ENCODE data around the gene CACNA1E. TPM values are rescaled to one million over a fixed set of nuclear protein-coding genes. Genes with fewer than 3 reads are reported as not detected.

Gene CACNA1E
- total RNA-seq, 1 experiment from 2014 or later, result 0.46 TPM

DNA sequence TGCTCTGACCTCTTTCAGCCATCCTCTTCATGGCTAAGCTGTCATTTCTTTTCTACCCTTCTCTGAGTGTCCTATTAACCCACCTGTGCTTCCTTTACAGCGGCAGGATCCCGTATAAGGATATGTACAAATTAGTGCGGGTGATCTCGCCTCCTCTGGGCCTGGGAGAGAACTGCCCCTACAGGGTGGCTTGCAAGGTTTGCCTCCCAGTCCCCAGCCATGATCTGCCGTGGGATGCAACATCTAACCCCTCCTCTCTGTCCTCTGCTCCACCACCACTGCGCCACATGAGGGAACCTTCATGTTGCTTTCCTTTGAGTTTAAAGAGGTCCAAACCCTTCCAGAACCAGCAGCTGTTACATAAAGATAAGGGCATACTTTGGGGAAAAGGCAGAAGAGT is 296.0 kb downstream of the CACNA1E start:
- Histone ChIP-seq H3K23ac (ENCODE audit: insufficient read length, low read depth, low read length) (no peak overlapping the region), H4K8ac (replicated peaks; ENCODE audit: insufficient read length, low read depth, low read length) (no peak overlapping the region), H3K4ac (ENCODE audit: low read depth, low read length) (no peak overlapping the region), H2BK15ac (ENCODE audit: low read depth, low read length) (no peak overlapping the region), H3K4me2 (ENCODE audit: insufficient read depth, insufficient read length, low read length) (no peak overlapping the region), H3K14ac (ENCODE audit: insufficient read depth, low read length) (no peak overlapping the region), H3K27me3 (ENCODE audit: insufficient read depth, low read length) (no peaks in the 10 kb centered on the region), H3K79me1 (ENCODE audit: insufficient read depth, low read depth, low read length, poor library complexity, severe bottlenecking) (no peaks in the 10 kb centered on the region), H3K79me2 (ENCODE audit: insufficient read depth, low read length) (no peaks in the 10 kb centered on the region), H3T11ph (ENCODE audit: low read length) (no peak overlapping the region), H4K91ac (ENCODE audit: insufficient read length, low read depth, low read length) (no peak overlapping the region), H4K5ac (ENCODE audit: insufficient read length, low read depth, low read length) (no peak overlapping the region), H3K18ac (ENCODE audit: insufficient read length, low read depth, low read length) (no peak overlapping the region), H2BK120ac (ENCODE audit: low read depth, low read length, poor library complexity, severe bottlenecking) (no peak overlapping the region), H4K20me1 (ENCODE audit: control insufficient read depth, insufficient read depth, insufficient read length) (no peaks in the 10 kb centered on the region), H2BK5ac (ENCODE audit: insufficient read length, low read length) (no peak overlapping the region), H3K9ac (ENCODE audit: extremely low read depth, insufficient read length, low read length) (no peak overlapping the region), H3K27ac (ENCODE audit: insufficient read length, low read depth, low read length) (no peak overlapping the region), H3K56ac (ENCODE audit: insufficient read length, low read depth, low read length) (no peak overlapping the region), H3K23me2 (ENCODE audit: insufficient read length, low read depth, low read length, poor library complexity, severe bottlenecking) (no peaks in the 10 kb centered on the region), H3K9me3 (ENCODE audit: control insufficient read depth, low read depth, low read length) (no peaks in the 10 kb centered on the region), H2BK20ac (ENCODE audit: low read depth, low read length, poor library complexity, severe bottlenecking) (no peak overlapping the region), H2AFZ (ENCODE audit: low read length) (no peak overlapping the region), H2AK5ac (ENCODE audit: insufficient read length, low read length) (no peak overlapping the region), H3K4me1 (ENCODE audit: insufficient read depth, low read length) (peaks cover 3% of the 10 kb centered on the region; the same call in 1 of the 2 replicates), H2BK12ac (ENCODE audit: insufficient read length, low read depth, low read length) (no peak overlapping the region)
- Mint-ChIP-seq H3K4me3 (no peak overlapping the region), H3K9me3 (no peaks in the 10 kb centered on the region), H3K27me3 (ENCODE audit: low read depth) (peaks cover 1% of the 10 kb centered on the region; the same call in 1 of the 2 replicates), H3K4me1 (peaks cover 15 to 16% of the 10 kb centered on the region in 2 experiments), H3K36me3 (ENCODE audit: insufficient read depth in 1 of 3, low read depth in 3 of 3) (no peaks in the 10 kb centered on the region; a peak in 1 of 7 replicates), H3K27ac (peak overlapping the region in 1 of 3 experiments; percentile 79; a peak in 2 of 7 replicates)
- no CpG with 5 or more reads among the region's 6 CpGs for WGBS (ENCODE audit: extremely low coverage, insufficient read length, low lambda C conversion rate)
- TF ChIP-seq, protein P1, sequence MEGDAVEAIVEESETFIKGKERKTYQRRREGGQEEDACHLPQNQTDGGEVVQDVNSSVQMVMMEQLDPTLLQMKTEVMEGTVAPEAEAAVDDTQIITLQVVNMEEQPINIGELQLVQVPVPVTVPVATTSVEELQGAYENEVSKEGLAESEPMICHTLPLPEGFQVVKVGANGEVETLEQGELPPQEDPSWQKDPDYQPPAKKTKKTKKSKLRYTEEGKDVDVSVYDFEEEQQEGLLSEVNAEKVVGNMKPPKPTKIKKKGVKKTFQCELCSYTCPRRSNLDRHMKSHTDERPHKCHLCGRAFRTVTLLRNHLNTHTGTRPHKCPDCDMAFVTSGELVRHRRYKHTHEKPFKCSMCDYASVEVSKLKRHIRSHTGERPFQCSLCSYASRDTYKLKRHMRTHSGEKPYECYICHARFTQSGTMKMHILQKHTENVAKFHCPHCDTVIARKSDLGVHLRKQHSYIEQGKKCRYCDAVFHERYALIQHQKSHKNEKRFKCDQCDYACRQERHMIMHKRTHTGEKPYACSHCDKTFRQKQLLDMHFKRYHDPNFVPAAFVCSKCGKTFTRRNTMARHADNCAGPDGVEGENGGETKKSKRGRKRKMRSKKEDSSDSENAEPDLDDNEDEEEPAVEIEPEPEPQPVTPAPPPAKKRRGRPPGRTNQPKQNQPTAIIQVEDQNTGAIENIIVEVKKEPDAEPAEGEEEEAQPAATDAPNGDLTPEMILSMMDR (conservative IDR thresholded peaks at IDR 0.05), result no peak; the same call in 2 of the 3 replicates
- peak; percentile 33 for DNase-seq
